Rectal smooth muscle tissue (tissue), 1 donor: Measurements from ENCODE around the gene PBOV1.
"Not testable (repeated sequence)": the region's sequence is repeated elsewhere in the genome, so short reads cannot be mapped to it uniquely, and the experiment has no call there.

Experiments used
- H3K27ac ChIP-seq: one replicate; pipeline ENCODE4 v1.7.0; 2013; ENCODE audit warnings: low read depth, low read length, inconsistent platforms
- H3K27me3 ChIP-seq: one replicate; pipeline ENCODE4 v1.7.0; 2013; ENCODE audit warnings: low read length; ENCODE audit not compliant: control insufficient read depth, insufficient read depth
- H3K36me3 ChIP-seq: one replicate; pipeline ENCODE4 v1.7.0; 2013; ENCODE audit warnings: low read length; ENCODE audit not compliant: control insufficient read depth, insufficient read depth
- H3K4me1 ChIP-seq: one replicate; pipeline ENCODE4 v1.7.0; 2013; ENCODE audit warnings: low read length; ENCODE audit not compliant: control insufficient read depth, insufficient read depth
- H3K4me3 ChIP-seq: one replicate; pipeline ENCODE4 v1.7.0; 2013; ENCODE audit warnings: low read length
- H3K9ac ChIP-seq: one replicate; pipeline ENCODE4 v1.7.0; 2013; ENCODE audit warnings: low read length

The PBOV1 gene

GRCh38 chr6:138215093-138215782 is 3.1 kb downstream of the PBOV1 start:
- no peaks in the 10 kb centered on the region for H3K4me1 ChIP-seq
- no peak overlapping the region for H3K27ac ChIP-seq
- H3K27me3 ChIP-seq, result no peaks in the 10 kb centered on the region
- no peak overlapping the region for H3K9ac ChIP-seq
- no peak overlapping the region for H3K4me3 ChIP-seq
- H3K36me3 ChIP-seq, result peaks cover 2% of the 10 kb centered on the region

GRCh38 chr6:138212530-138212929 is 5.8 kb downstream of the PBOV1 start:
- not testable (repeated sequence) for H3K27me3 ChIP-seq, H3K27ac ChIP-seq, H3K36me3 ChIP-seq, H3K9ac ChIP-seq, H3K4me3 ChIP-seq, H3K4me1 ChIP-seq

- no peak overlapping the region for H3K27ac ChIP-seq
- H3K27me3 ChIP-seq, result no peaks in the 10 kb centered on the region
- H3K4me1 ChIP-seq, result no peaks in the 10 kb centered on the region
- H3K36me3 ChIP-seq, result peaks cover 2% of the 10 kb centered on the region
- H3K4me3 ChIP-seq, result no peak overlapping the region
- no peak overlapping the region for H3K9ac ChIP-seq
Observed at GRCh38 chr6:138211601-138212000, 6.7 kb downstream of the PBOV1 start.

- H3K4me3 ChIP-seq, result no peak overlapping the region
- no peaks in the 10 kb centered on the region for H3K4me1 ChIP-seq
- no peaks in the 10 kb centered on the region for H3K27me3 ChIP-seq
- no peak overlapping the region for H3K9ac ChIP-seq
- H3K36me3 ChIP-seq, result peaks cover 2% of the 10 kb centered on the region
- H3K27ac ChIP-seq, result no peak overlapping the region
Observed at GRCh38 chr6:138211048-138211581, 7.2 kb downstream of the PBOV1 start.

- Histone ChIP-seq H3K4me1 (no peaks in the 10 kb centered on the region), H3K36me3 (peaks cover 2% of the 10 kb centered on the region), H3K9ac (no peak overlapping the region), H3K27me3 (no peaks in the 10 kb centered on the region), H3K4me3 (no peak overlapping the region), H3K27ac (no peak overlapping the region)
Observed at GRCh38 chr6:138206862-138207261, 11.4 kb downstream of the PBOV1 start.

- no peak overlapping the region for H3K27ac ChIP-seq
- H3K9ac ChIP-seq, result no peak overlapping the region
- no peaks in the 10 kb centered on the region for H3K4me1 ChIP-seq
- H3K4me3 ChIP-seq, result no peak overlapping the region
- H3K36me3 ChIP-seq, result no peaks in the 10 kb centered on the region
- H3K27me3 ChIP-seq, result no peaks in the 10 kb centered on the region
Observed at GRCh38 chr6:138205437-138206094, 12.7 kb downstream of the PBOV1 start.

GRCh38 chr6:138204792-138205384 is 13.4 kb downstream of the PBOV1 start:
- Histone ChIP-seq H3K4me3 (no peak overlapping the region), H3K27me3 (no peaks in the 10 kb centered on the region), H3K4me1 (no peaks in the 10 kb centered on the region), H3K27ac (no peak overlapping the region), H3K36me3 (no peaks in the 10 kb centered on the region), H3K9ac (no peak overlapping the region)

- no peak overlapping the region for H3K4me3 ChIP-seq
- H3K27ac ChIP-seq, result no peak overlapping the region
- no peak overlapping the region for H3K9ac ChIP-seq
- no peaks in the 10 kb centered on the region for H3K4me1 ChIP-seq
- H3K36me3 ChIP-seq, result no peaks in the 10 kb centered on the region
- H3K27me3 ChIP-seq, result no peaks in the 10 kb centered on the region
Observed at GRCh38 chr6:138204303-138204702, 14.0 kb downstream of the PBOV1 start.

GRCh38 chr6:138203315-138203714 is 15.0 kb downstream of the PBOV1 start:
- Histone ChIP-seq H3K9ac (no peak overlapping the region), H3K4me3 (no peak overlapping the region), H3K36me3 (no peaks in the 10 kb centered on the region), H3K4me1 (no peaks in the 10 kb centered on the region), H3K27me3 (no peaks in the 10 kb centered on the region), H3K27ac (no peak overlapping the region)

GRCh38 chr6:138201836-138202235 is 16.5 kb downstream of the PBOV1 start:
- no peaks in the 10 kb centered on the region for H3K27me3 ChIP-seq

GRCh38 chr6:138198430-138199091 is 19.7 kb downstream of the PBOV1 start:
- Histone ChIP-seq H3K4me1 (no peaks in the 10 kb centered on the region), H3K27ac (no peak overlapping the region), H3K9ac (no peak overlapping the region), H3K36me3 (no peaks in the 10 kb centered on the region), H3K4me3 (no peak overlapping the region), H3K27me3 (no peaks in the 10 kb centered on the region)

More at GRCh38 chr6:138201836-138202235, 16.5 kb downstream of the PBOV1 start:
- Histone ChIP-seq H3K36me3 (no peaks in the 10 kb centered on the region), H3K9ac (no peak overlapping the region), H3K4me1 (no peaks in the 10 kb centered on the region), H3K27ac (no peak overlapping the region), H3K4me3 (no peak overlapping the region)

- H3K36me3 ChIP-seq, result no peaks in the 10 kb centered on the region
- H3K27me3 ChIP-seq, result no peaks in the 10 kb centered on the region
- no peak overlapping the region for H3K4me3 ChIP-seq
- H3K4me1 ChIP-seq, result no peaks in the 10 kb centered on the region
- no peak overlapping the region for H3K9ac ChIP-seq
- H3K27ac ChIP-seq, result no peak overlapping the region
Observed at GRCh38 chr6:138197570-138197969, 20.7 kb downstream of the PBOV1 start.
